IPS DF 6.9 (cell line): Measurements from ENCODE around the gene PARP1.

Source experiments
- DNase-seq: peaks from one replicate; pipeline ENCODE4 v3.0.0-alpha.2; 2013; ENCODE audit warnings: low read depth, low spot score
- H3K27ac ChIP-seq: one replicate; pipeline ENCODE4 v1.5.1; 2013; ENCODE audit warnings: low read length, control low read depth
- H3K27me3 ChIP-seq: 2 replicates; pipeline ENCODE4 v1.6.1; 2013; ENCODE audit warnings: mild to moderate bottlenecking, low read length; ENCODE audit not compliant: control insufficient read depth, insufficient read depth
- H3K36me3 ChIP-seq: 2 replicates; pipeline ENCODE4 v1.6.1; 2013; ENCODE audit warnings: low read length; ENCODE audit not compliant: control insufficient read depth, insufficient read depth
- H3K4me1 ChIP-seq: 2 replicates; pipeline ENCODE4 v1.6.1; 2013; ENCODE audit warnings: low read length; ENCODE audit not compliant: control insufficient read depth, insufficient read depth
- H3K4me3 ChIP-seq: 2 replicates; pipeline ENCODE4 v1.5.1; 2013; ENCODE audit warnings: mild to moderate bottlenecking, low read length
- H3K9me3 ChIP-seq: 2 replicates; pipeline ENCODE4 v1.6.1; 2013; ENCODE audit warnings: low read length, inconsistent platforms; ENCODE audit not compliant: control insufficient read depth, insufficient read depth
- WGBS: extraction: QIAGEN DNeasy Blood & Tissue Kit; methylation state at CpG from one replicate; pipeline ENCODE4 v1.1.7; 2013; ENCODE audit warnings: mixed read lengths, missing lambda C conversion rate; ENCODE audit not compliant: insufficient read length, insufficient coverage; 5-methylcytosine and 5-hydroxymethylcytosine counted together

Gene PARP1

DNA sequence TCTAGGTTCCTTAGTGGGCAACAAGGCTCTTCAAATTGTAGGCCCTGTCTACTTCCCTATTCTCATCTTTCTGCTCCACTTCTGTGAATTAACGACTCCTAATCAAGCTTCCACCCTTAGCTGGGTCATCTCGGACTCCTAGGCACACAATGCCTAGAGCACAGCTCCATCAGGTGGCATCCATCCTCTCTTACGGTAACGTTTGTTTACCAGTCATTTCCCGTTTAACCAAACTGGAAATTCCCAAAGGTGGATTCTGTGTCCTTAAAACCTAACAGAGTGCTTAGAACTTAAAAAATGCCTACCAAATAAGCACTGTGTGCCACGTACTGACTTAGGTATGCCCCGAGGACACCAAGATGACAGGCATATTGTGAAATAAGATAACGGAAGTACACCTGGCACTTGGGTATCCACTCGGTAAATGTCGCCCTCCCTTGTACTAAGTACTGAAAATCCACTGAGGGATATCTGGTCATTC is 1.5 kb downstream of the PARP1 start:
- H3K27ac ChIP-seq, result no peak overlapping the region
- peaks cover 13% of the 10 kb centered on the region; the same call in 1 of the 2 replicates for H3K4me1 ChIP-seq
- no CpG with 5 or more reads among the region's 10 CpGs for WGBS

DNA sequence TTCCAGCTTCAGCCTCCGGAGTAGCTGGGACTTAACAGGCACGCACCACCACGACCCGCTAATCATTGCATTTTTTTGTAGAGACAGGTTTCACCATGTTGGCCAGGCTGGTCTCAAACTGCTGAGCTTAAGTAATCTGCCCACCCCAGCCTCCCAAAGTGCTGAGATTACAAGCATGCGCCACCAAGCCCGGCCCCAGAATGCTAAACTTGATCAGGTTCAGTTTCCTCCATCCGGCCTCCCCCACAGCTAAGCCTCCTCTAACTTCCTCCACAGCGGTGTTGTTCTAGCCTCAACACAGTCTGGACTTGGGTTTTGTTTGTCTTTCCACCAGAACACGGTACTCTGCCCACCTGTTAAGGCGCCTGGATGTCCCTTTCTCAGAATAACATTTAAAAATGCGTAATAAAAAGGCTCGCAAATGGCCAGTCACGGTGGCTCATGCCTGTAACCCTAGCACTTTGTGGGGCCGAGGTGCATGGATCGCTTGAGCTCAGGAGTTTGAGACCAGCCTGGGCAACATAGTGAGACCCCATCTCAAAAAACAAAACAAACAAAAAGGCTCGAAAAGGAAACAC is 2.4 kb downstream of the PARP1 start:
- no peaks in the 10 kb centered on the region for H3K9me3 ChIP-seq
- no peak for DNase-seq
- peak overlapping the region; percentile 40 for H3K27ac ChIP-seq
- H3K27me3 ChIP-seq, result no peaks in the 10 kb centered on the region
- H3K4me1 ChIP-seq, result peaks cover 13% of the 10 kb centered on the region; the same call in 1 of the 2 replicates
- H3K4me3 ChIP-seq, result peak overlapping the region; percentile 17; the same call in 1 of the 2 replicates
- peaks cover 8% of the 10 kb centered on the region; the same call in 1 of the 2 replicates for H3K36me3 ChIP-seq
- no CpG with 5 or more reads among the region's 16 CpGs for WGBS

More for the DNA sequence above, 1.5 kb downstream of the PARP1 start:
- no peaks in the 10 kb centered on the region for H3K27me3 ChIP-seq
- peak overlapping the region; percentile 96; the same call in 1 of the 2 replicates for H3K4me3 ChIP-seq
- DNase-seq, result no peak
- peaks cover 4% of the 10 kb centered on the region; the same call in 1 of the 2 replicates for H3K36me3 ChIP-seq
- H3K9me3 ChIP-seq, result no peaks in the 10 kb centered on the region

DNA sequence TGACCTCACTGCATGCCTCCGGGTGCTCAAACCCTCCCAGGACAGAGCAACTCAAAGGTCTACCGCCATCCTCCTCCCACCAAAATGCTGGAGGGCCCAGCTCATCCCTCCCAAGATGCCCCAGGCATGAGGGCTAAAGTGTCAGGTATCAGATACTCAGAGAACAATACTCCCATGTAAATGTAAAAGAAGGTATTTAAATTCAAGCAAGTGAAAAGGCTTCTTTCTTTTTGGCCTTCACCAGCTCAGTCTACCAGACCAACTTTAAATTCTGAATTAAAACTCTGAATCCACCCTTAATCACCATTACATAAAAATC is 3.0 kb downstream of the PARP1 start:
- peak overlapping the region; percentile 39 for H3K27ac ChIP-seq

DNA sequence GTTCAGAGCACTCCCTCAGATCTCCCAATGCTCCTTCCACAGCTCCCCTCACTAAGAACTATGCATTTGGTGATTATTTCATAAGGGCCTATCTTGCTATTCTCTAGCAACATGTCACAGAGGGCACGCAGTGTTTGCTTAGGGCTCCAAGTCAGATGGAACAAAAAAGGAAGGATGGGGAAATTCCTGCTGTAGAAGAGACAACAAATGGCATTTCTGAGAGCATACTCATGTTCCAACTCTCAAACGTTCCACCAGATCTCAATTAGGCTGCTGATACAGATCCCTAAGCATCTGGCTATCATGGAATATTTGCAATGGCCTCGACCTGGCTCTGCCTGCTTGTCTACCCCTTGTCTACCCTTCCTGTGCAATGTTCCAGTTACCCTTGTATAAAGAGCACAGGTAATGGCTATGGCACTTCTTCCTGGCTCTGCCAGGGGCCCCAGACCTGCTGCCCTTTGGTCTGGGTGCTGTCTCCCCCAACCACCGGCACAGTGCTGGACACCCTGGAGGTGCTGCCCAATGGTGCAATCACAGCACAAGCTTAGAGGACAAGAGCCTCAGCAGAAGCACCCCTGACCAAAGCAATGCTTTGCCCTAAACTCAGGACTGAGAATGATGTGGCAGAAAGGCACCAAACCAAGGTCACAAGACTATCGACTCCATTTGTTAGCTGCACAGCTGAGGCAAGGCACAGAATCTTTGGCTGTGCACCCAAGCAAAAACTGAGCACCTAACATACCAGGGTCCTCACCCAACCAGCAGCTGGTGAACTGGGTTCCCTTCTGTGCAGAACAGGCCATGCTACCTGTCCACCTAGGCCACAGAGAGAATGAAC is 3.6 kb downstream of the PARP1 start:
- Histone ChIP-seq H3K27me3 (no peaks in the 10 kb centered on the region), H3K36me3 (peaks cover 15% of the 10 kb centered on the region; the same call in 1 of the 2 replicates), H3K4me3 (no peak overlapping the region; the same call in 1 of the 2 replicates), H3K4me1 (peaks cover 13% of the 10 kb centered on the region; the same call in 1 of the 2 replicates), H3K9me3 (no peaks in the 10 kb centered on the region), H3K27ac (peak overlapping the region; percentile 39)
- DNase-seq, result no peak
- WGBS, result no CpG with 5 or more reads among the region's 5 CpGs

More for the DNA sequence above, 3.0 kb downstream of the PARP1 start:
- H3K36me3 ChIP-seq, result peaks cover 10% of the 10 kb centered on the region; the same call in 1 of the 2 replicates
- H3K4me3 ChIP-seq, result no peak overlapping the region; the same call in 1 of the 2 replicates
- H3K27me3 ChIP-seq, result no peaks in the 10 kb centered on the region
- WGBS, result no CpG with 5 or more reads among the region's 2 CpGs
- peaks cover 13% of the 10 kb centered on the region; the same call in 1 of the 2 replicates for H3K4me1 ChIP-seq
- H3K9me3 ChIP-seq, result no peaks in the 10 kb centered on the region
- no peak for DNase-seq

DNA sequence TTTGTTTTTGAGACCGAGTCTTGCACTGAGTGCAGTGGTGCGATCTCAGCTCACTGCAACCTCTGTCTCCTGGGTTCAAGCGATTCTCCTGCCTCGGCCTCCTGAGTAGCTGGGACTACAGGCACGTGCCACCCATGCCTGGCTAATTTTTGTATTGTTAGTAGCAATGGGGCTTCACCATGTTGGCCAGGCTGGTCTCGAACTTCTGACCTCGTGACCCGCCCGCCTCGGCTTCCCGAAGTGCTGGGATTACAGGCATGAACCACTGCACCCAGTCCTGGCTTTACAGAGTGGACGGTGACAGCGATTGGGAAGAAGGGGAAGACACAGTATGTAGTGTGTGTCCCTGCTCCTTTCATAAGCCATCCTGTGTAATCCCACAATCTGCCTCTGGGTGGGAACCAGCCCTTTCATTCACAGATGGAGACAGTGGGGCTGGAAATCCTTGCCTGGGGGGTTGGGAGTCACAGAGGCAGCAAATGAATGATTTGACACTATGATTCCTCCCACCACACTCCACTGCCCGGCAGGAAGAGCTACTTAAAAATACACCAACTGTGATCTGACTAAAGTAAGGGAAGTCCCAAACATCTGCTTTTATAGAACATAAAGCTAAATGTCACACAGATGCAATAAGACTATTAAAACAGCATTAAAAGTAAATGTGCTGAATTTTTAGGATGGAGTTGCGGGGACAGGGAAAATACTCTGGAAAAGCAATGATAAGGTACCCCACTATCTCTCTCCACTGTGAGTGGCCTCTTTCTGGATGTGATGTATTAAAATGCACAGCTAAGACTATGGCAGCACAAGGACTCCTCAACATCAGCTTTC is 4.5 kb downstream of the PARP1 start:
- H3K4me1 ChIP-seq, result peaks cover 13% of the 10 kb centered on the region; the same call in 1 of the 2 replicates
- no peaks in the 10 kb centered on the region for H3K27me3 ChIP-seq
- H3K27ac ChIP-seq, result no peak overlapping the region
- no peak overlapping the region for H3K4me3 ChIP-seq
- WGBS, result no CpG with 5 or more reads among the region's 15 CpGs
- no peaks in the 10 kb centered on the region for H3K9me3 ChIP-seq
- H3K36me3 ChIP-seq, result peaks cover 15% of the 10 kb centered on the region; the same call in 1 of the 2 replicates
- DNase-seq, result no peak

DNA sequence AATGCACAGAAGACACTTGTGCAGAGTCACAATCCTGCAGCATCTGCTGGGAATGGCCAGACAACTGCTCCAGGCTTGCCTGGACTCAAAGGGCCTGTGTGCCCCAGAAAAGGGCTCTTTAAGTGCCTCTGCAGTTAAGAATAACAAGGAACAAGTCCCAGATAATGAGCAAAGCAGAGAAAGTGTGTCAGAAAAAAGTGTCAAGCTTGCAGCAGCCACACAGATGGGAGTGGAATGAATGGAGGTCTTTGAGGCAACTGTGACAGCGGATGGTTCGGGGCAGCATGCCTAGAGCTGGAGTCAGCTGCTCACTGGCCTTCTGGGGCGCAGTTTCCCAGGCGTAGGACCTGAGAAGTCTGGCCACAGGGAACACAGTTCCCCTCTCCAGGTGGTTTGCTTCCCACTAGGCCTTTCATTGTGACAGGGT is 5.1 kb downstream of the PARP1 start:
- WGBS, result no CpG with 5 or more reads among the region's 4 CpGs
- Histone ChIP-seq H3K4me3 (no peak overlapping the region), H3K36me3 (peaks cover 15% of the 10 kb centered on the region; the same call in 1 of the 2 replicates)

DNA sequence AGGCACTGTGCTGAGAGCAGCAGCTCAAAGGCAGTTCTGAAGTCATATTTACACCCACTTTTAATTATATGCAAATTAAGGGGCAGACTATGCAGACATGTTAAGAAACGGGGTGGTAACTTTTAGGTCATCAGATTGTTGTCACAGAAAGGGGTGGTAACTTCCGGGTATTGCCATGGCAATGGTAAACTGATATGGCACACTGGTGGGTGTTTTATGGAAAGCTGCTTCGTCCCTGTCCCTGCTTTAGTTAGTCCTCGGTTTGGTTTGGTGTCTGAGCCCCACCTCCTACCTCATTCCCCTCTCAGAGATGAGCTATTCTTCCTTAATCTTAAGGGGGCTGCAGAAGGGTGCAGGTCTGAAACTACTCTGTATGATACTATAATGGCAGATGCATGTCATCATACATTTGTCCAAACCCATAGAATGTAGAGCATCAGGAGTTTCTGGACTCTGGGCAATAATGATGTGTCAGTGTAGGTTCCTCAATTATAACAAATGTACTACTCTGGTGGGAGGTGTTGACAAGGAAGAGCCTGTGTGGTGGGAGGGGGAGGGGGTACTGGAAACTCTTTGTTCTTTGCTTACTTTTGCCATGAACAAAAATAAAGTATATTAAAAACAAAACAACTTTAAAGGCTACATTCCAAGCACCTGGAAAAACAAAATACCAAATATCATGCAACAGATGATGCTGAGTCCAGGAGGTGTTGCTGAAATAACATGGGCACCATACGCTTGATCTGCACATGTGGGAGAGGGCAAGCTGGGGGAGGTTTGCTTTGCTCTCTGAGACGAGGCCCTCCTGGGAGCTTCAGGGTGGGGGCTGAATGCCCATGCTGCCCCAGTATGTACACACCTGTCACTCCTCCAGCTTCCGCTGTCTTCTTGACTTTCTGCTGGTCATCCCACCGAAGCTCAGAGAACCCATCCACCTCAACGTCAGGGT is 6.3 kb downstream of the PARP1 start:
- Histone ChIP-seq H3K27ac (no peak overlapping the region), H3K4me3 (no peak overlapping the region), H3K4me1 (peaks cover 13% of the 10 kb centered on the region; the same call in 1 of the 2 replicates), H3K36me3 (peaks cover 15% of the 10 kb centered on the region; the same call in 1 of the 2 replicates), H3K27me3 (no peaks in the 10 kb centered on the region), H3K9me3 (no peaks in the 10 kb centered on the region)
- DNase-seq, result no peak
- no CpG with 5 or more reads among the region's 9 CpGs for WGBS

More for the DNA sequence above, 5.1 kb downstream of the PARP1 start:
- DNase-seq, result no peak
- H3K4me1 ChIP-seq, result peaks cover 13% of the 10 kb centered on the region; the same call in 1 of the 2 replicates
- no peaks in the 10 kb centered on the region for H3K9me3 ChIP-seq
- no peak overlapping the region for H3K27ac ChIP-seq
- H3K27me3 ChIP-seq, result no peaks in the 10 kb centered on the region

DNA sequence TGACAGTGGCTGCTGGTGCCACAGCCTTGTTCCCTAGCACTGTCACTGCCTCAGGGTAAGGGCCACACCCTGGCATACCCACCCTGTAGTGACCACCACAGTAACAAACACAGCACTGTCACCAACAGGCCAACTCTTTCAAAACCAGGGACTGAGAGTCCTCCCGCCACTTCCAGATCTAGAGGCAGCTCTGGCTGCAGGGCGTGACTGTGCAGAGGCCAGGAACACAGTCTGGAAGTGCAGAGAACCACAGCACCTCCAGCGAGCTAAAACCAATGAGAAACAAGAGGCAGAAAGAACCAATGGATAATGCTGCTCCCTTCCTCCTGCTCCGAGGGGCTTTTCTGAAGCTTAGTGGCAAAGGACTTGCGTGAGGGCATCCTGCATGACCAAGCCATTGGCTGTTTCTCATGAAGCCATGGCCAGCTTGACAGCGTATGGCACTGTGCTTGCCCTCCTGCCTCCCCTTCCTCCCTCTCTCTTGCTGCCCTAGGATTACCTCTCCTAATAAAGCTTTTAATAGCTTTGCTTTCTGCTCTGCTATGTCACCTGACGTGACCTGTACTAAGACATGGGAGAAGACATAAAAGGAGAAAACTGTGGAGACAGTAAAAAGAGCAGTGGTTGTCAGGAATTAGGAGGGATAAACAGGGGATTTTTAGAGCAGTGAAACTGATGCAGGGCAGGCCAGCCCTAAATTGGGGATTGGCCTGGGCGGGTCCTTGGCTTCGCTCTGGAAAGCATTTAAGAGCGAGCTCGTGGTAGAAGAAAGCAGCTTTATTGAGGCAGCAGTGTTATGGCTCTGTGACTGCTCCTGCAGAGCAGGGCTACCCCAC is 7.2 kb downstream of the PARP1 start:
- H3K27me3 ChIP-seq, result no peaks in the 10 kb centered on the region
- no peaks in the 10 kb centered on the region for H3K9me3 ChIP-seq
- H3K36me3 ChIP-seq, result peaks cover 15% of the 10 kb centered on the region; the same call in 1 of the 2 replicates
- no peak for DNase-seq
- H3K4me3 ChIP-seq, result no peak overlapping the region
- no CpG with 5 or more reads among the region's 11 CpGs for WGBS
- H3K27ac ChIP-seq, result no peak overlapping the region
- peaks cover 13% of the 10 kb centered on the region; the same call in 1 of the 2 replicates for H3K4me1 ChIP-seq
